Stimulated activated CD4-positive, alpha-beta T cell treated with anti-CD3 and anti-CD28 coated beads, Interleukin-1b, Interleukin-23, amount 100 ng/mL, for 48 hours (primary cell): Measurements from ENCODE around the gene BSPH1.
A peak's percentile ranks its signal among the peaks of the same experiment; 100 is the strongest.
"Not testable (repeated sequence)": the region's sequence is repeated elsewhere in the genome, so short reads cannot be mapped to it uniquely, and the experiment has no call there.

Source experiments
- DNase-seq: peaks from one replicate; pipeline ENCODE4 v3.0.0-alpha.2; 2020

BSPH1 gene

GRCh38 chr19:47992070-47992469 is at the start of gene BSPH1:
BSPH1 (minus strand) TSS chr19:47992170; CDS start chr19:47992081, 89 bp downstream.
- DNase-seq, result no peak

GRCh38 chr19:48036765-48037164 is 44.8 kb upstream of the BSPH1 start:
- DNase-seq, result no peak

- DNase-seq, result no peak
Measured at GRCh38 chr19:48033604-48034003, 41.6 kb upstream of the BSPH1 start.

GRCh38 chr19:48030073-48030472 is 38.1 kb upstream of the BSPH1 start:
- no peak for DNase-seq

GRCh38 chr19:48029431-48029830 is 37.5 kb upstream of the BSPH1 start:
- DNase-seq, result no peak

- no peak for DNase-seq
Measured at GRCh38 chr19:48025480-48025879, 33.5 kb upstream of the BSPH1 start.

GRCh38 chr19:48023518-48023917 is 31.5 kb upstream of the BSPH1 start:
- no peak for DNase-seq

- no peak for DNase-seq
Measured at GRCh38 chr19:48023011-48023410, 31.0 kb upstream of the BSPH1 start.

GRCh38 chr19:48020686-48021085 is 28.7 kb upstream of the BSPH1 start:
- no peak for DNase-seq

- no peak for DNase-seq
Measured at GRCh38 chr19:48010932-48011758, 19.2 kb upstream of the BSPH1 start.

- peak; percentile 3 for DNase-seq
Measured at GRCh38 chr19:48006762-48007161, 14.8 kb upstream of the BSPH1 start.

GRCh38 chr19:48004236-48004635 is 12.3 kb upstream of the BSPH1 start:
- DNase-seq, result no peak

GRCh38 chr19:48000846-48001245 is 8.9 kb upstream of the BSPH1 start:
- no peak for DNase-seq

GRCh38 chr19:47998800-47999199 is 6.8 kb upstream of the BSPH1 start:
- DNase-seq, result no peak

- DNase-seq, result no peak
Measured at GRCh38 chr19:47996230-47996727, 4.3 kb upstream of the BSPH1 start.

- no peak for DNase-seq
Measured at GRCh38 chr19:47994209-47994802, 2.3 kb upstream of the BSPH1 start, which contains the start of gene ELSPBP1. ELSPBP1 (plus strand) TSS chr19:47994632; CDS start chr19:48008668, 14,036 bp downstream.

GRCh38 chr19:47991191-47991808 is 670 bp downstream of the BSPH1 start:
- DNase-seq, result no peak

GRCh38 chr19:47973529-47973928 is 18.4 kb downstream of the BSPH1 start:
- DNase-seq, result no peak

- not testable (repeated sequence) for DNase-seq
Measured at GRCh38 chr19:47955936-47956335, 36.0 kb downstream of the BSPH1 start.

GRCh38 chr19:47952132-47952531 is 39.8 kb downstream of the BSPH1 start:
- DNase-seq, result not testable (repeated sequence)

- peak; percentile 18 for DNase-seq
Measured at GRCh38 chr19:47949852-47950521, 42.0 kb downstream of the BSPH1 start.

- DNase-seq, result not testable (repeated sequence)
Measured at GRCh38 chr19:47928581-47928980, 63.4 kb downstream of the BSPH1 start.

GRCh38 chr19:47920107-47920506 is 71.9 kb downstream of the BSPH1 start:
- DNase-seq, result not testable (repeated sequence)
